ENCODE results near the gene EXOSC1. TPM values are rescaled to one million over a fixed set of nuclear protein-coding genes. Genes with fewer than 3 reads are reported as not detected.
A peak's percentile ranks its signal among the peaks of the same experiment; 100 is the strongest.
"Not testable (repeated sequence)": the region's sequence is repeated elsewhere in the genome, so short reads cannot be mapped to it uniquely, and the experiment has no call there.

The EXOSC1 gene
- total RNA-seq, 1 donor from 2014 or later = 36.1 TPM

- Mint-ChIP-seq H3K4me3 (no peak overlapping the region), H3K27ac (no peak overlapping the region), H3K36me3 (peaks cover 20% of the 10 kb centered on the region), H3K4me1 (ENCODE audit: unreplicated experiment) (no peaks in the 10 kb centered on the region), H3K9me3 (no peaks in the 10 kb centered on the region), H3K27me3 (no peaks in the 10 kb centered on the region)
- TF ChIP-seq, protein P1, sequence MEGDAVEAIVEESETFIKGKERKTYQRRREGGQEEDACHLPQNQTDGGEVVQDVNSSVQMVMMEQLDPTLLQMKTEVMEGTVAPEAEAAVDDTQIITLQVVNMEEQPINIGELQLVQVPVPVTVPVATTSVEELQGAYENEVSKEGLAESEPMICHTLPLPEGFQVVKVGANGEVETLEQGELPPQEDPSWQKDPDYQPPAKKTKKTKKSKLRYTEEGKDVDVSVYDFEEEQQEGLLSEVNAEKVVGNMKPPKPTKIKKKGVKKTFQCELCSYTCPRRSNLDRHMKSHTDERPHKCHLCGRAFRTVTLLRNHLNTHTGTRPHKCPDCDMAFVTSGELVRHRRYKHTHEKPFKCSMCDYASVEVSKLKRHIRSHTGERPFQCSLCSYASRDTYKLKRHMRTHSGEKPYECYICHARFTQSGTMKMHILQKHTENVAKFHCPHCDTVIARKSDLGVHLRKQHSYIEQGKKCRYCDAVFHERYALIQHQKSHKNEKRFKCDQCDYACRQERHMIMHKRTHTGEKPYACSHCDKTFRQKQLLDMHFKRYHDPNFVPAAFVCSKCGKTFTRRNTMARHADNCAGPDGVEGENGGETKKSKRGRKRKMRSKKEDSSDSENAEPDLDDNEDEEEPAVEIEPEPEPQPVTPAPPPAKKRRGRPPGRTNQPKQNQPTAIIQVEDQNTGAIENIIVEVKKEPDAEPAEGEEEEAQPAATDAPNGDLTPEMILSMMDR (conservative IDR thresholded peaks at IDR 0.05) = no peak
- no peak for DNase-seq (ENCODE audit: extremely low spot score, unreplicated experiment)
Observed at GRCh38 chr10:97483921-97484320, 38.1 kb upstream of the EXOSC1 start.

GRCh38 chr10:97483506-97483905 lies 37.7 kb upstream of the EXOSC1 start:
- H3K27ac Mint-ChIP-seq = no peak overlapping the region

GRCh38 chr10:97482381-97482780 lies 36.6 kb upstream of the EXOSC1 start:
- H3K27ac Mint-ChIP-seq = no peak overlapping the region
- TF ChIP-seq, protein P1 (conservative IDR thresholded peaks at IDR 0.05) = no peak
- H3K4me3 Mint-ChIP-seq = no peak overlapping the region
- no peaks in the 10 kb centered on the region for H3K9me3 Mint-ChIP-seq
- no peaks in the 10 kb centered on the region for H3K4me1 Mint-ChIP-seq (ENCODE audit: unreplicated experiment)
- no peak for DNase-seq (ENCODE audit: extremely low spot score, unreplicated experiment)
- H3K36me3 Mint-ChIP-seq = peaks cover 21% of the 10 kb centered on the region
- H3K27me3 Mint-ChIP-seq = no peaks in the 10 kb centered on the region

More at GRCh38 chr10:97483506-97483905, 37.7 kb upstream of the EXOSC1 start:
- DNase-seq (ENCODE audit: extremely low spot score, unreplicated experiment) = no peak
- Mint-ChIP-seq H3K9me3 (no peaks in the 10 kb centered on the region), H3K36me3 (peaks cover 20% of the 10 kb centered on the region), H3K27me3 (no peaks in the 10 kb centered on the region), H3K4me3 (no peak overlapping the region), H3K4me1 (ENCODE audit: unreplicated experiment) (no peaks in the 10 kb centered on the region)
- TF ChIP-seq, protein P1 (conservative IDR thresholded peaks at IDR 0.05) = no peak

GRCh38 chr10:97481071-97481470 lies 35.3 kb upstream of the EXOSC1 start:
- Mint-ChIP-seq H3K9me3 (no peaks in the 10 kb centered on the region), H3K27ac (peak overlapping the region; percentile 41), H3K27me3 (no peaks in the 10 kb centered on the region), H3K4me1 (ENCODE audit: unreplicated experiment) (no peaks in the 10 kb centered on the region), H3K4me3 (no peak overlapping the region), H3K36me3 (peaks cover 27% of the 10 kb centered on the region)
- no peak for DNase-seq (ENCODE audit: extremely low spot score, unreplicated experiment)
- TF ChIP-seq, protein P1 (conservative IDR thresholded peaks at IDR 0.05) = no peak

DNA sequence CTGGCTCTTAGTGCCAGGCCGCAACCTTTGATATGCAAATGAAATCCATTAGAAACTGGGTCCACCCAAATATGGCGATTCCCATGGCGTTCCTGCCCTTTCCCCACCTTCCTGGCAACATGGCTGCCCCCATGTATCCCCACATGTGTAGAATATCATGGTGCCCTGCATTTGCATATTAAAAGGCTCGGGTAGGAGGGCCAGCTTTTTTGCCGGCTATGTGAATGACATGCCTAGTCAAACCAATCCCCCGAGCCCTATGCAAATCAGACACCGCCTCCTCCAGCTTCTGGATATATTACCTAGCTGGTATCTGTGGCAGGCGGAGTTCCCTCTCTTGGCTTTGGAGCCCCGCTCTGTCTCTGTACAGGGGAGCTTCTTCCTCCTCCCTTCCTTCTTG lies 34.1 kb upstream of the EXOSC1 start:
- H3K27ac Mint-ChIP-seq = no peak overlapping the region
- H3K4me1 Mint-ChIP-seq (ENCODE audit: unreplicated experiment) = no peaks in the 10 kb centered on the region
- no peak overlapping the region for H3K4me3 Mint-ChIP-seq
- H3K9me3 Mint-ChIP-seq = no peaks in the 10 kb centered on the region
- H3K27me3 Mint-ChIP-seq = no peaks in the 10 kb centered on the region
- TF ChIP-seq, protein P1 (conservative IDR thresholded peaks at IDR 0.05) = no peak
- H3K36me3 Mint-ChIP-seq = peaks cover 30% of the 10 kb centered on the region
- DNase-seq (ENCODE audit: extremely low spot score, unreplicated experiment) = no peak

DNA sequence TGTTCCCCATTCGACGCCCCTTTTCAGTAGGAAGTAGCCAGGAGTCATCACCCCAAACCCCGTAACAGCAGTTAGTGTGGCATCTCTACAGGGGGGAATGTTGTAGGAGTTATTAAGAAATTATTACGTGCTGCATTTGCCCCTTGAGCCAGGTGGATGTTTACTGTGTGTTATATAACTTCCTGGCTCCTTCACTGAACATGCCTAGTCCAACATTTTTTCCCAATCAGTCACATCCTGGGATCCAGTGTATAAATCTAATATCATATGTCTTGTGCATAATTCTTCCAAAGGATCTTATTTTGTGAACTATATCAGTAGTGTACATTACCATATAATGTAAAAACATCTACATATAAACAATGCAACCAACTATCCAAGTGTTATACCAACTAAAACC lies 33.6 kb upstream of the EXOSC1 start:
- not testable (repeated sequence) for H3K27me3 Mint-ChIP-seq; H3K4me1 Mint-ChIP-seq (ENCODE audit: unreplicated experiment); H3K27ac Mint-ChIP-seq; H3K4me3 Mint-ChIP-seq; H3K9me3 Mint-ChIP-seq; DNase-seq (ENCODE audit: extremely low spot score, unreplicated experiment)
- peaks cover 33% of the 10 kb centered on the region for H3K36me3 Mint-ChIP-seq
